Measurements from ENCODE around the gene RYR2. TPM values are rescaled to one million over a fixed set of nuclear protein-coding genes. Genes with fewer than 3 reads are reported as not detected.

RYR2 gene
- total and polyA plus RNA-seq, 8 donors: 1.6 to 6.9 (median 4.4) TPM

GRCh38 chr1:237074371-237075117, 32.6 kb downstream of the RYR2 start:
- Histone ChIP-seq H3K4me3 (no peak overlapping the region), H3K27me3 (no peaks in the 10 kb centered on the region), H3K9me3 (no peaks in the 10 kb centered on the region), H3K4me1 (no peaks in the 10 kb centered on the region), H3K27ac (no peak overlapping the region), H3K36me3 (no peaks in the 10 kb centered on the region)
- intact Hi-C loops (cut with DNase I): no loop called here
- TF ChIP-seq CTCF (IDR thresholded peaks at IDR 0.05): no peak
- FAIRE-seq: no peak
- 73 to 86% methylated on average over 11 of the region's 11 CpGs for WGBS, 2 donors
- ATAC-seq: no peak
- DNase-seq: no peak

GRCh38 chr1:237084341-237085077, 42.5 kb downstream of the RYR2 start:
- ATAC-seq (no peak), FAIRE-seq (no peak), DNase-seq (no peak)
- Histone ChIP-seq H3K4me1 (no peaks in the 10 kb centered on the region), H3K27ac (no peak overlapping the region), H3K36me3 (no peaks in the 10 kb centered on the region), H3K9me3 (no peaks in the 10 kb centered on the region), H3K4me3 (no peak overlapping the region), H3K27me3 (no peaks in the 10 kb centered on the region)
- 72 to 74% methylated on average over 11 of the region's 11 CpGs for WGBS, 2 donors
- intact Hi-C loops (cut with DNase I): no loop called here
- no peak for TF ChIP-seq CTCF (IDR thresholded peaks at IDR 0.05)

GRCh38 chr1:237091691-237092090, 49.7 kb downstream of the RYR2 start:
- WGBS, 2 donors: 88 to 94% methylated on average over 3 of the region's 3 CpGs
- H3K36me3 ChIP-seq: no peaks in the 10 kb centered on the region
- TF ChIP-seq CTCF (IDR thresholded peaks at IDR 0.05): no peak
- no peak for FAIRE-seq
- H3K4me3 ChIP-seq: no peak overlapping the region
- intact Hi-C loops (cut with DNase I): no loop called here
- no peaks in the 10 kb centered on the region for H3K4me1 ChIP-seq
- no peaks in the 10 kb centered on the region for H3K9me3 ChIP-seq
- H3K27me3 ChIP-seq: no peaks in the 10 kb centered on the region
- no peak overlapping the region for H3K27ac ChIP-seq
- no peak for ATAC-seq
- no peak for DNase-seq

- no peak for TF ChIP-seq CTCF (IDR thresholded peaks at IDR 0.05)
- ATAC-seq: peak; percentile 55 to 93 (median 74)
- Histone ChIP-seq H3K9me3 (no peaks in the 10 kb centered on the region), H3K4me1 (no peaks in the 10 kb centered on the region), H3K36me3 (no peaks in the 10 kb centered on the region), H3K27me3 (no peaks in the 10 kb centered on the region), H3K4me3 (no peak overlapping the region), H3K27ac (no peak overlapping the region)
- DNase-seq: peak in 5 of 6 donors; percentile 30 to 66 (median 52)
- WGBS, 2 donors: 43 to 50% methylated on average over 12 of the region's 12 CpGs
- intact Hi-C loops (cut with DNase I): no loop called here
- FAIRE-seq: no peak
These were observed 51.7 kb downstream of the RYR2 start for GRCh38 chr1:237093691-237094090.

GRCh38 chr1:237098541-237098940, 56.6 kb downstream of the RYR2 start:
- no peaks in the 10 kb centered on the region for H3K27me3 ChIP-seq
- ATAC-seq (no peak), DNase-seq (no peak), FAIRE-seq (no peak)
- no peaks in the 10 kb centered on the region for H3K4me1 ChIP-seq
- H3K27ac ChIP-seq: no peak overlapping the region
- no peaks in the 10 kb centered on the region for H3K36me3 ChIP-seq
- H3K4me3 ChIP-seq: no peak overlapping the region
- no peaks in the 10 kb centered on the region for H3K9me3 ChIP-seq
- 72 to 79% methylated on average over 3 of the region's 3 CpGs for WGBS, 2 donors
- intact Hi-C loops (cut with DNase I): no loop called here
- TF ChIP-seq CTCF (IDR thresholded peaks at IDR 0.05): no peak

Data from pancreas (tissue), 10 donors.